Karpas-422 (cell line): ENCODE results near the gene SLC26A11. TPM values are rescaled to one million over a fixed set of nuclear protein-coding genes. Genes with fewer than 3 reads are reported as not detected.
A peak's percentile ranks its signal among the peaks of the same experiment; 100 is the strongest.

ENCODE experiments used
- DNase-seq: peaks from one replicate; pipeline ENCODE4 v3.0.0-alpha.2; 2015
- H2AFZ ChIP-seq: fragments of 200-600 bp; sonication (generic); 2 replicates; pipeline ENCODE4 v1.6.1; 2014; ENCODE audit warnings: antibody characterized with exemption, low read length, mixed read lengths
- H3K27ac ChIP-seq: fragments of 200-600 bp; sonication (generic); 2 replicates; pipeline ENCODE4 v1.5.1; 2014; ENCODE audit warnings: mild to moderate bottlenecking, low read length, moderate library complexity
- H3K27me3 ChIP-seq: fragments of 200-600 bp; sonication (generic); 2 replicates; pipeline ENCODE4 v1.6.1; 2014; ENCODE audit warnings: low read length, mixed read lengths
- H3K36me3 ChIP-seq: fragments of 200-600 bp; sonication (generic); 2 replicates; pipeline ENCODE4 v1.6.1; 2014; ENCODE audit warnings: low read length, mixed read lengths; ENCODE audit not compliant: insufficient read depth
- H3K4me1 ChIP-seq: fragments of 200-600 bp; sonication (generic); 2 replicates; pipeline ENCODE4 v1.6.1; 2014; ENCODE audit warnings: mild to moderate bottlenecking, low read length, mixed read lengths
- H3K4me2 ChIP-seq: fragments of 200-600 bp; sonication (generic); 2 replicates; pipeline ENCODE4 v1.6.1; 2014; ENCODE audit warnings: low read length, low read depth, mild to moderate bottlenecking; ENCODE audit not compliant: poor library complexity, severe bottlenecking
- H3K4me3 ChIP-seq: fragments of 200-600 bp; sonication (generic); 2 replicates; pipeline ENCODE4 v1.5.1; 2014; ENCODE audit warnings: mild to moderate bottlenecking, antibody characterized with exemption, low read length, mixed read lengths
- H3K79me2 ChIP-seq: fragments of 200-600 bp; sonication (generic); 2 replicates; pipeline ENCODE4 v1.6.1; 2014; ENCODE audit warnings: mild to moderate bottlenecking, low read length, mixed read lengths
- H3K9ac ChIP-seq: fragments of 200-600 bp; sonication (generic); 2 replicates; pipeline ENCODE4 v1.6.0; 2014; ENCODE audit warnings: low read length
- H3K9me2 ChIP-seq: fragments of 200-600 bp; sonication (generic), shearing (Covaris generic); replicated peaks from 2 replicates; pipeline ENCODE4 v1.6.0; 2014; ENCODE audit warnings: mild to moderate bottlenecking, low read length, moderate library complexity; ENCODE audit not compliant: insufficient read depth
- H3K9me3 ChIP-seq: fragments of 300-700, 200-600 bp; sonication (generic); 2 replicates; pipeline ENCODE4 v1.6.1; 2014; ENCODE audit warnings: low read length, mixed read lengths
- H4K20me1 ChIP-seq: fragments of 200-600 bp; sonication (generic); 2 replicates; pipeline ENCODE4 v1.6.1; 2014; ENCODE audit warnings: mild to moderate bottlenecking, antibody characterized with exemption, low read length, low read depth; ENCODE audit not compliant: insufficient read depth
- total RNA-seq: library from RNA; depleted of rRNA; stranded (reverse); fragments of >200 nt; shearing (Covaris generic); gene quantifications from 2 replicates; pipeline ENCODE4 v1.2.3, GENCODE V29; 2014; ENCODE audit warnings: low replicate concordance

Gene SLC26A11
- total RNA-seq, 1 experiment from 2014 or later: 7.4 TPM

DNA sequence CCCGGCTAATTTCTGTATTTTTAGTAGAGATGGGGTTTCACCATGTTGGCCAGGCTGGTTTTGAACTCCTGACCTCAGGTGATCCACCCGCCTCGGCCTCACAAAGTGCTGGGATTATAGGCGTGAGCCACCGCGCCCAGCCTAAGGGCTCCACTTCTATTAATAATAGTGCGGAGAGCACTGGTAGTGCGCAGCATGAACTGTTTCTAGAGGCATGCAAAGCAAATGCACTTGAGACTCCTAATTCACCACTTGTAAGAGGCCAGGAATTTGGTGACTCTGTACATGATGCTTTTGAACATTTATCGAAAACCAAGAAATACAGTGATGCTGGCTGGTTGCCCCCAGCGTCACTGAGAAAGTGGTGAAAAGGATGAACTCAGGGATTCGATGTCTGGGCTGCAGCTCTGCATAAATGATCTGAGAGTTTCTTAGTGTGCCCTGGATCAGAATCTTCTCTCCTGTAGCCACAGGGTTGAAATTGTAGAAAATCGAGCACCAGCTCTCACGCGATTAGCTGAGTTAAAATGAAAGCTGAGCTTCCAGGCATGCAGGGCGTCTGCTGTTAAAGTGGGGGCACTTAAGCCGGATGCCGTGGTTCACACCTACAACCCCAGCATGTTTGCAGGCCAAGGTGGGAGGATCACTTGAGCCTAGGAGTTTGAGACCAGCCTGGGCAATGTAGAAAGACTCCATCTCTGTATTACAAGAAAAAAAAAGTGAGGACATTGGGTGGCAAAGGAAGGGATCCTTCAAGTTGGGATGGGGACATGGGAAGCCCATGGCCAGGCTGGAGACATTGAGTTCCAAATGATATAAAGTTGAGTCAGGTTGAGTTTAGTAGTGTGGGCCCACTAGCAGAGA lies 45.2 kb downstream of the SLC26A11 start:
- Histone ChIP-seq H3K4me2 (no peak overlapping the region), H3K27ac (no peak overlapping the region), H3K4me3 (no peak overlapping the region), H3K79me2 (no peaks in the 10 kb centered on the region), H4K20me1 (peaks cover 28% of the 10 kb centered on the region; the same call in 1 of the 2 replicates), H3K9me2 (no peaks in the 10 kb centered on the region), H3K27me3 (0 out of 2 replicates have a peak, but pooled peaks cover 2% of the 10 kb centered on the region), H2AFZ (no peak overlapping the region), H3K9me3 (no peaks in the 10 kb centered on the region), H3K9ac (no peak overlapping the region), H3K4me1 (peaks cover 29% of the 10 kb centered on the region), H3K36me3 (no peaks in the 10 kb centered on the region)
- no peak for DNase-seq

DNA sequence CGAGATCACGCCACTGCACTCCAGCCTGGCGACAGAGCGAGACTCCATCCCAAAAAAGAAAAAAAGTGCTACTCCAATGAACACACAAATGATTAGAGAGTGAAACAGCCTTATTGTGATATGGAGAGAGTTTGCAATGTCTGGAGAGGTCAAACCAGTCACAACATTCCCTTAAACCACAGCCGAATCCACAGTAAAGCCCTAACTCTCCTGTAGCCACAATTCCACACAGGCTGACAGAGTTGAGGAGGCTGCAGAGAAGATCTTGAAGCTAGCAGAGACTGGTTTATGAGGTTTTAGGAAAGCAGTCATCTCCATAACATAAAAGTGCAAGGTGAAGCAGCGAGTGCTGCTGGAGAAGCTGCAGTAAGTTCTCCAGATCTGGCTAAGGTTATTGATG lies 47.2 kb downstream of the SLC26A11 start:
- Histone ChIP-seq H3K4me1 (peaks cover 14% of the 10 kb centered on the region), H4K20me1 (peaks cover 27% of the 10 kb centered on the region; the same call in 1 of the 2 replicates)

DNA sequence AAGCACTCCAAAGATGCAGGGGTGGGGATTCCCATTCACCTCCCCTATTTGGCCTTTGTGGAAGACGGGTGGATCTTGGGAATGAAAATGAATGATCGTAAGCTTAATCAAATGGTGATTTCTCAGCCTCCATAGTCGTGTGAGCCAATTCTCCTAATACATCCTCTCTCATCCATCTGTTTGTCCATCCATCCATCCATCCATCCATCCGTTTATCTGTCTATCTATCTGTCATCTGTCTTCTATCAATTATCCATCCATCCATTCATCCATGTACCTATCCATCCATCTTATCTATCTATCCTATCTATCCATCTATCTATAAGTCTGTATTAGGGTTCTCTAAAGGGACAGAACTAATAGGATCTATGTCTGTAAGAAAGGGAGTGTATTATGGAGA lies 48.2 kb downstream of the SLC26A11 start:
- no peaks in the 10 kb centered on the region for H3K9me2 ChIP-seq
- H3K4me1 ChIP-seq: peaks cover 10% of the 10 kb centered on the region
- H3K27ac ChIP-seq: no peak overlapping the region
- H2AFZ ChIP-seq: no peak overlapping the region
- no peak for DNase-seq
- H3K4me3 ChIP-seq: no peak overlapping the region
- no peaks in the 10 kb centered on the region for H3K36me3 ChIP-seq
- no peaks in the 10 kb centered on the region for H3K9me3 ChIP-seq
- no peak overlapping the region for H3K4me2 ChIP-seq
- H3K9ac ChIP-seq: no peak overlapping the region
- peaks cover 18% of the 10 kb centered on the region; the same call in 1 of the 2 replicates for H4K20me1 ChIP-seq
- H3K79me2 ChIP-seq: no peaks in the 10 kb centered on the region
- no peaks in the 10 kb centered on the region for H3K27me3 ChIP-seq

More for the DNA sequence above, 47.2 kb downstream of the SLC26A11 start:
- no peak overlapping the region for H3K9ac ChIP-seq
- DNase-seq: no peak
- H3K79me2 ChIP-seq: no peaks in the 10 kb centered on the region
- H3K36me3 ChIP-seq: no peaks in the 10 kb centered on the region
- H3K4me3 ChIP-seq: no peak overlapping the region
- no peaks in the 10 kb centered on the region for H3K9me2 ChIP-seq
- no peak overlapping the region for H3K27ac ChIP-seq
- H3K27me3 ChIP-seq: 0 out of 2 replicates have a peak, but pooled peaks cover under 1% of the 10 kb centered on the region
- H3K9me3 ChIP-seq: no peaks in the 10 kb centered on the region
- H3K4me2 ChIP-seq: no peak overlapping the region
- no peak overlapping the region for H2AFZ ChIP-seq

DNA sequence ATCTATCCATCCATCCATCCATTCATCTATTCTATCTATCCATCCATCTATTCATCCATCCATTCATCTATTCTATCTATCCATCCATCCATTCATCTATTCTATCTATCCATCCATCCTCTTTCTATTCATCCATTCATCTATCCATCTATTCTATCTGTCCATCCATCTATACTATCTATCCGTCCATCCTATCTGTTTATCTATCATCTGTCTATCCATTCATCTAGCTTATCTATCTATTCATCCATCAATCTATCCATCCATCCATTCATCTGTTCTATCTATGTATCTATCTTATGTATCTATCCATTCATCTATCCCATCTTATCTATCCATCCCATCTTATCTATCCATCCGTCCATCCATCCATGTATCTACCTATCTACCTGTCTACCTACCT lies 49.2 kb downstream of the SLC26A11 start:
- Histone ChIP-seq H3K27ac (no peak overlapping the region), H3K4me3 (no peak overlapping the region), H3K4me2 (no peak overlapping the region), H4K20me1 (peaks cover 9% of the 10 kb centered on the region; the same call in 1 of the 2 replicates), H3K9me2 (no peaks in the 10 kb centered on the region), H3K9ac (no peak overlapping the region), H3K27me3 (no peaks in the 10 kb centered on the region), H3K9me3 (no peaks in the 10 kb centered on the region), H3K79me2 (no peaks in the 10 kb centered on the region), H3K36me3 (no peaks in the 10 kb centered on the region), H2AFZ (no peak overlapping the region), H3K4me1 (no peaks in the 10 kb centered on the region; the same call in 1 of the 2 replicates)
- no peak for DNase-seq

DNA sequence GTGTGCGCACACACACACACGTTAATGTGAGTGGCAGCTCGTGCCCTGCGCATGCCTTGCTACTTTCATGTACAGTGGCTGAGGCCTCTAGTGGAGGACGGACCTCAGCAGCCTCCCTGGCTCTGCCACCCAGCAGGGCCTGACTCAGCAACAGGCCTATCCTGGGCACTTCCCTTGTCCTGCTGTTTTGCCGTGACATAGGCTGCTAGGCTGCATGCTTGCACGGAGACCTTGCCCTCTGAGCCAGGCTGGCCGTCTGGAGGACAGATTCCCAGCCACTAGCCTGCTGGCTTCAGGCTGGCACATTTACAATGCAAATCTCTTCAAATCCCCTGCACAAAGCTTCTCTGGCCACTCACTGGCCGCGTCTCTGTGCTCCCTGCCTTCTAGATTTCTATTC lies 49.9 kb downstream of the SLC26A11 start:
- no peaks in the 10 kb centered on the region for H3K36me3 ChIP-seq
- no peak overlapping the region for H3K9ac ChIP-seq
- H3K79me2 ChIP-seq: no peaks in the 10 kb centered on the region
- H3K4me3 ChIP-seq: no peak overlapping the region
- no peaks in the 10 kb centered on the region for H3K9me2 ChIP-seq
- H3K9me3 ChIP-seq: no peaks in the 10 kb centered on the region
- H2AFZ ChIP-seq: no peak overlapping the region
- H3K4me1 ChIP-seq: no peaks in the 10 kb centered on the region
- no peak overlapping the region for H3K4me2 ChIP-seq
- no peak overlapping the region for H3K27ac ChIP-seq
- H3K27me3 ChIP-seq: no peaks in the 10 kb centered on the region
- no peak for DNase-seq
- peaks cover 9% of the 10 kb centered on the region; the same call in 1 of the 2 replicates for H4K20me1 ChIP-seq

DNA sequence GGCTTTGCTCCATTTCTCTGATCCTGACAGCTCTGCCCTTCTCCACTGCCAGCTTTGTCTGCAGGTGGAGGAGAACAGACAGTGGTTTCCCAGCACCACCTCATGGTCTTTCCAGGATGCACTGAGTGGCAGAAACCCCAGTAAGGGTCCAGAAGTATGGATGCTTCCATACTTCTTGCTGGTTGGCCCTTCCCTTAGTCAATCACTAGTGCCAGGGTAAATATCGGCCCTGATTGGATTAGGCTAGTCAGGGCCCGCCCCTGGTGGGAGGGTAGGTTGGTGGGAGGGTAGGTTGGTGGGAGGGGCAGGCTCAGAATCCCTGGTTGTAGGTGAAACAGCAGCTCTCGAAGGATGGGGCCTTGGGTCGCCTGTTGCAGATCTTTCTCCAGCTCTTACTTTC lies 50.6 kb downstream of the SLC26A11 start:
- Histone ChIP-seq H3K4me1 (no peaks in the 10 kb centered on the region), H3K27ac (no peak overlapping the region), H3K9me2 (no peaks in the 10 kb centered on the region), H3K36me3 (no peaks in the 10 kb centered on the region), H3K4me2 (no peak overlapping the region), H2AFZ (no peak overlapping the region), H3K79me2 (no peaks in the 10 kb centered on the region), H3K4me3 (no peak overlapping the region), H3K27me3 (no peaks in the 10 kb centered on the region), H4K20me1 (peaks cover 3% of the 10 kb centered on the region; the same call in 1 of the 2 replicates), H3K9ac (no peak overlapping the region), H3K9me3 (no peaks in the 10 kb centered on the region)
- peak; percentile 82 for DNase-seq

DNA sequence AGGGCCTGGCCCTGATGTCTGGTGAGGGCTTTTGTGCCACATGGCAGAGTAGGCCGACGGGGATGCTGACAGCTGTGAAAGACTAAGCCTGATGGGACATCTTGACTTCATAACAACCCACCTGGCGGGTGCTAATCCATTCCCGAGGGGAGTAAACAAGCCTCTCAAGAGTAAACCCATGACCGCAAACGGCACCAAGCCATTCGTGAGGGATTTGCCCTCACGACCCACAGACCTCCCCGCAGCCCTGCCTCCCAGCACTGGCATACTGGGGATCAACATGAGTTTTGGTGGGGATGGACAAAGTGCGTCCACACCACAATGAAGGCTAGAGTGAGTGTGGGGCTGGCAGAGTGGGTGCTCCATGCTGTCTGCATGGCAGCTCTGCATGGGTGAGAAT lies 52.1 kb downstream of the SLC26A11 start:
- DNase-seq: no peak
- Histone ChIP-seq H4K20me1 (peaks cover 3% of the 10 kb centered on the region; the same call in 1 of the 2 replicates), H3K4me1 (no peaks in the 10 kb centered on the region), H2AFZ (no peak overlapping the region), H3K9ac (no peak overlapping the region), H3K9me3 (no peaks in the 10 kb centered on the region), H3K27me3 (no peaks in the 10 kb centered on the region), H3K79me2 (no peaks in the 10 kb centered on the region), H3K36me3 (no peaks in the 10 kb centered on the region), H3K4me2 (no peak overlapping the region), H3K27ac (no peak overlapping the region), H3K9me2 (no peaks in the 10 kb centered on the region), H3K4me3 (no peak overlapping the region)

DNA sequence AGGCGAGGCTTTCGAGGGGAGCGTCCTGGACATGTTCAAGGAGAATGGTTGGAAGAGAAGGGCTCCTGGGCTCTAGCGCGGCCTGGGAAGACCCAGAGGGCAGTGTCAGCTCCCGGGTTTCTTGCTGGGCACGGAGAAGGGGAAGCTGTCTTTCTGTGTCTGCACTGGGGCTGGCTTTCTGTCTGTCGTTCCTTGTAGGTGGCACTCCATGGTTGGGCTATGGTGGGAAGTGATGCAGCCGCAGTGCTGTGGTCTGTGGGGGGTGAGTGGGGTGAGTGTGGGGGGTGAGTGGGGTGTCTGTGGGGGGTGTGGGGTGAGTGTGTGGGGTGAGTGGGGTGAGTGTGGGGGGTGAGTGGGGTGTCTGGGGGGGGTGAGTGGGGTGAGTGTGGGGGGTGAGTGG lies 54.1 kb downstream of the SLC26A11 start:
- Histone ChIP-seq H3K9me3 (no peaks in the 10 kb centered on the region), H2AFZ (no peak overlapping the region), H3K36me3 (no peaks in the 10 kb centered on the region), H3K27ac (no peak overlapping the region), H3K4me1 (no peaks in the 10 kb centered on the region), H4K20me1 (peaks cover 3% of the 10 kb centered on the region; the same call in 1 of the 2 replicates), H3K9me2 (no peaks in the 10 kb centered on the region), H3K79me2 (no peaks in the 10 kb centered on the region), H3K27me3 (no peaks in the 10 kb centered on the region), H3K4me3 (no peak overlapping the region), H3K9ac (no peak overlapping the region), H3K4me2 (no peak overlapping the region)
- no peak for DNase-seq
